ENCODE results near the gene ARHGEF7. TPM values are rescaled to one million over a fixed set of nuclear protein-coding genes. Genes with fewer than 3 reads are reported as not detected.

ARHGEF7 gene
- total RNA-seq, 1 donor from 2014 or later = 56.2 TPM

DNA sequence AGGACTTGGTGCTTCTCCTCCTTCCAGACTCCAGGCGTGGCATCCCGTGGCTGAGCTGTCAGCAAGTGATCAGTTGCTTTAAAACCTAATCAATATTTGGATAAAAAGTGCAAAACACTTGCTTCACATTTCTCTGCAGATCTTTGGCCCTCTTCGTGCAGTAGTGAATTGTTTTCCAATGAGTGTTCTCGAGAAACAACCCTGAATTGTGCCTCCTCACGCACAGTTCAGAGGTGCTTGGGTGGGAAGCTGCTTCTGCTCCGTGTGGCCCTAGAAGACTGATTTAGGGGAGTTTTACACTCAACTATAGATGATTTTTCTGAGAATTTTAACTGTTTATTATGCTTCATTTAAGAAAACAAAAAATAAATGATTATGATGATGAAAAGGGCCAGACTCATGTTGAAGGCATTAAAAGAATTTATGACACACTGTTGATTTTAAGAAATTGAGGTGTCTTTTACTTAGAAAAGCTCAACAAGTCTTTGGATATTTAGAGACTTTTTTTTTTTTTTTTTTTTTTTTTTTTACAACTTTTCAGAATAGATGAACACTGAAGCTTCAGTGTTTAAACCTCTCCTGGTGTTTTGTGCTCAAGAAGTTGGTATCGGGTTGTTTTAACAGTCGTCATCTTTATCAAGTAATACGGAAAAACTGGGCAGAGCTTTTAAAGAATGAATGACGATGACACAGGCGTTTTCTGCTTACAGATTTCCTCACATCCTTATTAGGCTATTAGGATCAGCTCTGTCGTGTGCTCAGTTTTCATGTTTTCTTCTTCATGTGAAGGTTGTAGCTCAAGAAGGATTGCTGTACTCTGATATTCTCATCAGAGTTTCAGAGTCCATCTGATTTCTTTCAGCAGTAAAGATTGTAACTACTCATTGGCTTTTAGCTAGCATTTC, 165.8 kb downstream of the ARHGEF7 start:
- intact Hi-C loops (cut with micrococcal nuclease) = no loop called here
- DNase-seq (no peak), ATAC-seq (no peak)

DNA sequence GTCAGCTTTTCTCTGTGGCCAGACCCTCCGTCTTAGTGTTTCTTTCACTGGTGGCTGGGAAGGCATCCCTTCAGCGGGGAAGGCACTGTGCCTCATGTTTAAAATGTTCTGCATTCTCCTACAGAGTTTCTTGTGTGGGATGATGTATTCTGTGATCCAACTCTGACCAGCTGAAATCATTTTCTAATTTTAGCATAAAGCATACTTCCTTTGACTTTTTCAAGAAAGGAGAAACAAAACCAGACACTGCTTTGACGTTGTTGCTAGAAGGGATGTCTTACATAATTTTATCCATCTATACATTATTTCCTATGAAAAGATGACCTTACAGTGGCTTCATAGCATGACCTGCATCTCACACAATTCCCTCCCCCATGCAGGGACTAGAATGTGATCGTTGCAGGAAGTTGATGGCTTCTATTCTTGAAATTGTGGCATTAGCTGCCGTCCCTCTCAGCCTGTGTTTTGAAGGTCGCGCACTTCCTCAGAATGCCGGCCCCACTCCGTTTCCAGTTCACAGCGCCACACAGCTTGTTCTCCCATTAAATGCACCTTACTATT, 166.7 kb downstream of the ARHGEF7 start:
- peak; percentile 49 for ATAC-seq
- DNase-seq = no peak
- intact Hi-C loops (cut with micrococcal nuclease) = no loop called here

DNA sequence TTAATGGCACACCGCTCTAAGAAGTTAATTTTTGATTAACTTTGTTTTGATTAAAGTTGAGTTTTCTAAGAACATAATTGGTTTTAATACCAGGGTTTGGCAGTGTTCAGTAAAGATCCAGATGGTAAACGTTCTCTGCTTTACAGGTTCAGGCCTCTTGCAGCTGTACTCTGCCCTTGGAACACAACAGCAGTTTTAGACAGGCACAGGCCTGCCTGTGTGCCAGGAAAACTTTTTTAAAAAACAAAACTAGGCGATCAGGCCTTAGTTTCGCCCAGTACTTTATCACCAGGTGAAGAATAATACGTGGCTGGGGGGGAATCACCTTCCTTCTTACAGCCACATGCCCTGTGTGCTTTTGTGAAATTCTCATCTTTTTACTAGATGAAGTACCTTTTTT, 167.3 kb downstream of the ARHGEF7 start:
- intact Hi-C loops (cut with micrococcal nuclease) = no loop called here
- ATAC-seq (peak; percentile 35), DNase-seq (no peak)

DNA sequence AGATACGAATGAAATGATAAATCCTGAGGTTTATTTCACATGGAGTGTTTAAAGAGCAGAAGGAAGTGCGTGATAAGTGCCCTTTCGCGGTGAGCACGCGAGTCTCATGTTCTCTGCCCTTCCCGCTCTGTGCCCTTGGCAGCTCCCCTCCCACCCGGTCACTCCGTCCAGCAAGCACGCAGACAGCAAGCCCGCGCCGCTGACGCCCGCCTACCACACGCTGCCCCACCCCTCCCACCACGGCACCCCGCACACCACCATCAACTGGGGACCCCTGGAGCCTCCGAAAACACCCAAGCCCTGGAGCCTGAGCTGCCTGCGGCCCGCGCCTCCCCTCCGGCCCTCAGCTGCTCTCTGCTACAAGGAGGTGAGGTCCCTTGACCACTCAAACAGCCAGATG, 167.9 kb downstream of the ARHGEF7 start:
- DNase-seq (peak; percentile 61), ATAC-seq (no peak)
- intact Hi-C loops (cut with micrococcal nuclease) = no loop called here

DNA sequence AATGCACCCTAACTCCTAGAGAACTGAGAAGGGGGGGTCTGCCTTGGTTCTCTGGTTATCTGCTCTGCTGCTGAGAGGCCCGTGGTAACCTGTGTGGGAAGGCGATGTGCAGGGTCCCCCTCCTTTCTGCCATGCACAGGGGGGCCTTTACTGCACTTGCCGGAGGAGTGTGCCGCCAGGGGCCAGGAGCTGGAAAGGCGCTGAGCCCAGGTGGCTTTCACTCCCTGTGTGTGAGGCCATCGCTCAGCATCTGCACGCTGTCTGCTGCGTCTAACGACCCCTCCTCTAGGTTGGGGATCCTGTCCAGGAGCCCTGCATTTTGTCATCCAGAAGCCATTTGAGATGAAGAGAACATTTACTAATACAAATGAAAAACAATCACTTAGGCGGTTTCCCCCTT, 168.3 kb downstream of the ARHGEF7 start:
- DNase-seq (no peak), ATAC-seq (no peak)
- intact Hi-C loops (cut with micrococcal nuclease) = no loop called here

DNA sequence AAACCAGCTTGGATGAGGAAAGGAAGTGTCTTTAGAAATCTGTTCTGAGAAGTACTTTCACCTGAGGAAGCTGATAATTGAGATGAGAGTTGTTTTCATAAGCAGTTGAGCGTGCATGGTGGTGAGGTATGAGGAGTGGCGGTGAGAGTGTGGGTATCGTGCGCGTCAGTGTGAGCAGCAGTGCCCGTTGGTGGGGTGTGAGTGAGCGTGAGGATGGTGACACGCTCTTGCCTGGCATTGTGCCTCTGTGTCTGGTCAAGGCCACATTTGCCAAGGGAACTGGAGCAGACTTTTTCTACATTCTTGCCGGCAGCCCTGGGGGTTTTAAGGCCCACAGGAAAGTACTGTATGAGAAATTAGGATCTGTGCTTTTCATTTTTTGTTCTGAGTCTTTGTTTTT, 168.9 kb downstream of the ARHGEF7 start:
- no peak for ATAC-seq

DNA sequence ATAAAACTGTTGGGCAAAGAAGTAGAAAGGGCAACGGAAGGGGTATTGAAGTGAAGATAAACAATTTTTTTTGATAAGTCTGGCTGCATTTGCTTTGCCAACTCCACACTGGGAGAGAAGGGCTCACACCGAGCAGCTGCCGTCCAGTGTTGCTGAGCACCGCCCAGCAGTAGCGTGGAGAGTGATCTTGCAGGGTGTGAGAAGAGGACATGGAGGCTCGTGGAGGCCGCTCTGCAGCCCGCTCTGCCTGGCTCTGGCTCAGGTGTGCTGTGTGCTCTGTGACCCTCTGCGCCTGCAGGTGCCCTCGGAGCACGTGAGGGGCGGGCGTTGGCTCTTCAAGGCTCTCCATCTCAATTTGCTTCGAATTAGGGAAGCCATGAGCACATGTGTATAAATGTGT, 169.5 kb downstream of the ARHGEF7 start:
- DNase-seq = no peak
- intact Hi-C loops (cut with micrococcal nuclease) = no loop called here

More for the DNA sequence above, 168.9 kb downstream of the ARHGEF7 start:
- no peak for DNase-seq
- intact Hi-C loops (cut with micrococcal nuclease) = no loop called here

DNA sequence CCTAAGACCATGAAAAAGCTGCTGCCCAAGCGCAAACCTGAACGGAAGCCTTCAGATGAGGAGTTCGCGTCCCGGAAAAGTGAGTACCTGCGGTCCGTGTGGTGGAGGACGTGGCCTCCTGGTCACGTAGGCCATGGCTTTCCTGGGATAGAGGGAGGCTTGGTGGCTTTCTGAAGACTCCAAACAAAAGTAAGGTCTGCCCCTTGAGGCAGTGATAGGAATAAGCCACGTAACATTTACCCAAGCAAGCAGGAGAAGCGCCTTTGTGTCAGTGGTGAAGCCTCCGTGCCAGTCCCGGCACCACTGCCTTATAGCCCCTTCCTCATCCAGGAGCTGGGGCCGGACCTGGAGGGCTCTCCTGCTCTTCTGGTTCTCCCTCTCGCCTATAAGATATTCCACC, 171.1 kb downstream of the ARHGEF7 start:
- no peak for ATAC-seq
- intact Hi-C loops (cut with micrococcal nuclease) = no loop called here
- DNase-seq = no peak

More for the DNA sequence above, 169.5 kb downstream of the ARHGEF7 start:
- ATAC-seq = no peak

DNA sequence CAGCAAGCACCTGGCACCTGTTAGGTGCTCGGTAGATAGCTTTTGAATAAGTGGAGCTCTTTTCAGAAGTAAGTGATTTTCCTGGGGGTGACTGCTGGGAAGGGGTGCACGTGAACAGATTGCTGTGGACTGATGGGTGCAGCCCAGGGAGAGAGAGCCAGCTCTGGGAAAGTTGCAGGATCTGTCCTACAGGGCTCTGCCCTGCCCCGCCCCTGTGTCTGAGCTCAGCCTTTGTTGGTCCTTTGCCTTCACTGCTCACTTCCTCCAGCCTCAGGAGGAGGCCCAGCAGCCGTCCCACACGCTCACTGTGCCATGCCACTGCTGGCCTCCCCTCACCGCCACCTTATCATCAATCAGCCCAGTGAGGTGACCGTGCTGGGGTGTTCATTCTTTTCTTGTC, 171.6 kb downstream of the ARHGEF7 start:
- DNase-seq (no peak), ATAC-seq (no peak)
- intact Hi-C loops (cut with micrococcal nuclease) = no loop called here

DNA sequence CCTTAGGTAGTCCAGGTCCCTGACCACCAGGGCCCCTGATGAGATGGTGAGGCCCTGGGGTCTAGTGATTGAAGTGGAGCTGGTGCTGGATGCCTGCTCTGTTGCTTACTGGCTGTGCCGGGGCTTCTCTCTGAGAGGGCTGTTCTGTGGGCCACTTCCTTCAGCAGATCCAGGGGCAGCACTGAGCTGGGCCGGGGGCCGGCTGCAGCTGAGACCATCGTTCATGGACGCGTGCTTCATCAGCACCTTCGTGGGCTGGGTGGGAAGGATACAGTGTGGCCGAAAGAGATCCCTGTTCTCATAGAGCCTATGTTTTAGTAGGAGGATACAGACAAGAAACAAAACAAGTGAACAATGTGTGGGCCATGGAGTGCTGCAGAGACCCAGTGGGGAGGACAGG, 172.1 kb downstream of the ARHGEF7 start:
- DNase-seq = no peak
- ATAC-seq = no peak
- intact Hi-C loops (cut with micrococcal nuclease) = no loop called here

DNA sequence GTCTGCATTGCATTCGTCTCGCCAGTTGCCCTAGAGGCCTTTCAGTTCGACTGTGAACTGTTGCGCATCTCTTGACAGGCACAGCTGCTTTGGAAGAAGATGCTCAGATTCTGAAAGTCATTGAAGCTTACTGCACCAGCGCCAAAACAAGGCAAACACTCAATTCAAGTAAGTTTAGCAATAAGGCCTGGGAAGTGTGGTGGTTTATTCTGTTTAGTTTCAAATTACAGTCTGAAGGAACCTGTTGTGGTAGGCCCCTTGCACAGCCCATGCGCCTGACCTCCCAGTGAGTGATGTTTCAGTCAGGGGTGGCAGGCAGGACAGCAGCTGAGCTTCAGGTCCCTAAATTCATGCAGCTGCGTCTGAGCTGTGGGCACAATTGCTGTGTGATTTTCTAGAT, 173.2 kb downstream of the ARHGEF7 start:
- intact Hi-C loops (cut with micrococcal nuclease) = no loop called here
- ATAC-seq (no peak), DNase-seq (no peak)

DNA sequence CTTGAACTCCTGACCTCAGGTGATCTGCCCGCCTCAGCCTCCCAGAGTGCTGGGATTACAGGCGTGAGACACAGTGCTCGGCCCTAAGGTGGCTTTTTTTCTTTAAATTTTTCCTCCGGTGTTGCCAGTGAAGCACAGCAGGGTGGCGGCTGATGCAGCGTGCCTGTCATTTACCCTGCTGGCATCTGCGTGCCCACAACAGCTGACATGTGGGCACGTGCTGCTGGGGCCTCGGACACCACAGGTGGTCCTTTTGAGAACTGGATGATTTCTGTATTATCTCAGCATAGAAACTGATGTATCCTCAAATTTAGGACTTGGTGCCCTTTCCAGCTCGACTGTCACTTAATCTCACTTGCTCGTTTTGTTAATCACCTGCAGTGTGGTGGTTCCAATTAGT, 174.1 kb downstream of the ARHGEF7 start:
- intact Hi-C loops (cut with micrococcal nuclease) = no loop called here
- no peak for DNase-seq
- ATAC-seq = no peak

DNA sequence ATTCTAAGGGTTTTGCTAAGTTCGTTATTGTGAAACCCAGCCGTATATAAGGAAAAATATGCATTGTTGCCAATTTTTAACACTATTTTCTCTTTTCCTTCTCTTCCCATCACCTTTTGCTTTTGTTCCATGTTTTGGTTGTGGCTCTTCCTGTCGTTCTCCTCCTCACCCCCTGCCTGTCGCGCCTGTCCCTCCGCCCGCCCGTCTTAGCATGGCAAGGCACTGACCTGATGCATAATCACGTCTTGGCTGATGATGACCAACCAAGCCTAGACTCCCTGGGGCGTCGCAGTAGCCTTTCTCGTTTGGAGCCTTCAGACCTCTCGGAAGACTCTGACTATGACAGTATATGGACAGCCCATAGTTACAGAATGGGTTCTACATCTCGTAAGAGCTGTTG, 176.8 kb downstream of the ARHGEF7 start:
- intact Hi-C loops (cut with micrococcal nuclease) = no loop called here
- ATAC-seq = no peak
- no peak for DNase-seq

DNA sequence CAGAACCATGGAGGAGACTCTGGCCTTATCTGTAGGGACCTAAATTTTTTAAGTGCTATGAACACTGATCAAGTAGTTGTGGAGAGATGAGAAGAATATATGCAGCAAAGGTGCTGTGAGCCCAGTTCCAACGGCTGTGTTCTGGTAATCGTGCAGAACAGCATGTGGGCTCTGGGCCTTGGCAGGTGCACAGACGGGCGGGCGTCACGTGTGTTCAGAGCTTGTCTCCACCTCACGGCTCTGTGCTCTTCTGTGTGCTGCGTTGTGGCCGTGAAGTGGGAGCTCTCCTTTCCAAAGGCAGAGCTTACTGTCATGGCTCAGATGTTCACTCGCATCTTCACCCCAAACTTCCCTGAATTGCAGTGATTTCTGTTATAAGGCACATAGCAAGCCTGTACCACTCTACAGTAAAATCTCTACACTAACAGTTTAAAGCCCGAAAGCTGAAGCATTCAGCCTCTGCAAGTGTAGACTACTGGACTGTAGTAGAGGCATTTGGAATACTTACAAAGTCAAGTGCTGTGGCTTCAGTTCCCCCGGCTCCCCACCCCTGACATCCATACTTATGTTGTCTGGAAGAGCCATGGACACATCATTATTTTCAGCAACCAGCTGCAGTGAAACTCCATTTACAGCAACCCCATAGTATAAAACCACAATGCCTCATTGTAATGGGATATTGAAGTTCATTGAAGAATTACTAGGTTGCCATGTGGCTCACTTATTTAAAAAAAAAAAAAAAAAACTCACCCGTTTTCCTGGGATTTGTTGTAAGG, 177.8 kb downstream of the ARHGEF7 start:
- intact Hi-C loops (cut with micrococcal nuclease) = no loop called here
- ATAC-seq = no peak
- DNase-seq = no peak

DNA sequence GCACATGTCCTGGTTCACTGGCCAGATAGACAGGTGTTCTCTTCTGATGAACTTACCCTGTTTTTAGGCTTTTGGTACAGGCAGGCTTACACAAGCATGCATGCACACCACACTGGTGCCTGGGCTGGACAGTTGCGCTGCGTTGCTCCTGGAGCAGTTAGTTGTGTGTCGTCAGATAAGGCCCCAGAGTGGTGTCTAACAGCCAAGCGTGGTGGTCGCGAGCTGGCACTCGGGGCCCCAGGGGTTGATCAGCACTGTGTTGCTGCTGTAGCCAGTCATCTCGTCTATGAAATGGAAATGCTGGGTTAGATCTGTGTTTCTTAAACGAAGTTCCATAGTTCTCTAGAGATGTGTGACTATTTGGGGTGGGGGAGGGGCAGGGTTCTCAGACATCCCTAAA, 180.8 kb downstream of the ARHGEF7 start:
- ATAC-seq (no peak), DNase-seq (no peak)
- intact Hi-C loops (cut with micrococcal nuclease) = no loop called here

DNA sequence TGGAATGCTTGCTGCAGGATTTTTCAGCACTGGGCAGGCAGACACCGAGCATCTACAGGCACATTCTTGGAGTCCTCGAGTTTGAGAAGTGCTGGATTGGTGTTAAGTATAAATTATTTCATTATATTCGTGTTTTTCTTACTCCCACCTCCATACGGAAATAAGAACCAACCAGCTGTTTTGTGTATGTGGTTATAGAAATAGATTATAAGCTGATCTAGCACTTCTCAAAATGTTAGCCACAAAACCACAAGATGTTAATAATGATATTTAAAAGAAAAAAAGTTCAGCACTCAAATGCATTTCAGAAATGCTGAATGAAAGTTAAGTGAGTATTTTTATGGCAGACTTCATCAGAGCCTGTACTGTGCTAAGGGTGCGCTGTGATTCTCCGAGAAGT, 181.3 kb downstream of the ARHGEF7 start:
- DNase-seq = no peak
- intact Hi-C loops (cut with micrococcal nuclease) = no loop called here
- no peak for ATAC-seq

DNA sequence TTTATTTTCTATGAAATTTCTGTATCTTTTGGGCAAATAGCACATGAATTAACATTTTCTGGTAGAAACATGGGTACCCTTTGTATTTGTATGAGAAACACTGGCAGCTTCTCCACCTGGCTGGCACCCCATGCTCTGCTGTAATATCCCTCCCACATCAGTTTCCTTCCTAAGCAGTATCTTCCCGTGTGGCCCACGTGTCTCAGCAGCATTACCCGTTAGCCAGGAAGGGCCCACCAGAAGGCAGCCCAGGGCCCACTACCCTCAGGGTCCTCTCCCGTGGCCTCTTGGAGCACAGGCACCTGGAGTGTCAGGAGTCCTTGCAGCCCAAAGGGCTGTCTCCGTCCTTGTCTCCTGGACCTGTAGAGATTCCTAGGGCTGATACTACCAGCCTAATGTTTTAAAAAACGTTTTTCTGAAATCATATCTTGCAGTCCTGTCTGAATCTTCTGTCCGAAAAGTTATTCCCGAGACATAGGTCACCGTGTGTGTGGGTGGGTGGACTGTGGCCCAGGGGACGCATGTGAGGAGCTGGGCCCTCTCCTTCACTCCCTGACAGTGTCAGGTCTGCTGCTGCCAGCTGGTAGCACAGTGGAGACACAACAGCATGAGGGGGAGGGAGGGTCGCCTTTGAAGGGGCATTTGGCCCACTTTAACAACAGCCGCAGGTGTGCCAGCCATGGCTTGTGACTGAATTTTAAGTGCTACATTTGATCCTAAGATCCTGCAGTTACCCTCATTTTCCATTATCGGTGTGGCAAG, 183.3 kb downstream of the ARHGEF7 start:
- ATAC-seq (peak; percentile 26), DNase-seq (no peak)
- intact Hi-C loops (cut with micrococcal nuclease) = no loop called here

DNA sequence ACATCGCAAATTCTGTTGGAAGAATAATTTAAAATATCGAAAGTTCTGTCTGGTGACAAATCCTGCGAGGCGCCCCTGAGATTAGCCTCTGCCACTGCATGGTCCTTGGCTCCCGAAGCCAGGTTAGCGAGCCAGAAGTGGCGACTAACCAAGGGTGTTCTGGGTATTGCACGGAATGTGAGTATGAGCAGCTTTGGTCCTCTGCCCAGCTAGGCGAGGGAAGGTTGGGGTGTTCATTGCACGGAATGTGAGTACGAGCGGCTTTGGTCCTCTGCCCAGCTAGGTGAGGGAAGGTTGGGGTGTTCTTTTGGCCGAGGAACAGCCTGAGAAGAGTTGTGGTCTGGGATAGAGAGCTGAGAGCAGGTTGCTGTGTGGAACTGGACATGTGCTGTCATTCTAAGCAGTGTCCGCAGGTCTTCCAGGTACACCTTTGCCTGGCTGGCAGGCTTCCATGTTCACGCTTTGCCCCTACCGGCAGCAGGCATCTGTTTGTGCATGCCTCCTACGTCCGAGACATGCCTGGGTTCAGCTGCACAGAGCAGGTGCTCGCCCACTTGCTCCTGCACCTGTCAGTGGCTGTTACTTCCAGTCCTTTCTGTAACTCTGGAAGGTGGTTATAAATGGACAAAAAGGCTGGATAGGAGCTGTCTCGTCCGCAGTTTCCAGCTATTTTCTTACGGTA, 187.1 kb downstream of the ARHGEF7 start:
- ATAC-seq (peak; percentile 67), DNase-seq (no peak)
- intact Hi-C loops (cut with micrococcal nuclease) = no loop called here

DNA sequence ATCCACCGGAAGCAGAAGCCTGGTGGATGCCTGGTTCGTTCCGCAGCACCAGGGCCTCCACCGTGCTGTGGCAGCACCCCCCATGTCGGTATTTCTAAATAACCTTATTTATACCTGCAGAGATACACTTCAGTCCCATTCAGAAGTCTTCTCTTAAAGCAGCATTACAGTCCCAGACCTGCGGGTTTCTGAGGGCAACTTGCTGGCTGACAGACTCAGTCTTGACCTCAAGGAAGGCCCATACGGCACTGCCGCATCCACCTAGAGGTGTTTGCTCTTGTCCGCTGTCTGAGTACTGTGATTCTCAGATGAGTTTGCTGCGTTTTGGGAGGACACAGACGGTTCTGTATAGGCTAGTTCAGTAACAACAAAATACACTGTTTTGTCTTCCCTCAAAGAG, 188.4 kb downstream of the ARHGEF7 start:
- intact Hi-C loops (cut with micrococcal nuclease) = no loop called here
- ATAC-seq = no peak
- DNase-seq = no peak

Data from left ventricle myocardium superior (tissue), 1 donor.